Stimulated activated CD4-positive, alpha-beta T cell treated with anti-CD3 and anti-CD28 coated beads, Interleukin-4, amount 100 ng/mL, for 48 hours (primary cell): ENCODE results near the gene SLC35A5.

Experiments
- DNase-seq, 2 donors: peaks; one replicate each; pipeline ENCODE4 v3.0.0-alpha.2; 2020; ENCODE audit warnings: low read depth in 2 of 2

The SLC35A5 gene

DNA sequence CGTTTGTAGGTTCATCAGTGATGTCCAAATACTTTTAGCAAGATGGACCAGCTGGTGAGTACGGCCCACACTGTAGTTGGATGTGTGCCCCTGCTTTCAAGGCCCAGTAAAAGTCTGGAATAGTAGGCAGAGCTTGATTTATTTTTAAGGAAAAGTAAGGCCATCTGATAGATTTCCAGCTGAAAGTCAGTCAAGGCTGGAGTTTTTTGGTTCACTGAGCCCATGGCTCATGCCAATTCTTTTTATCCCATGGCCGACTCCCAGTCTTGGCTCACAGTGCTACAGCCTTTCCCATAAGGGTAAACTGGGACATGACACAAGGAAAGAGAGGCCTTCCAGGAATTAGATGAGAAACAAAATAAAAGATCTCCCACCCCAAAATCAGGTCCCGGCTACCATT is 65.6 kb downstream of the SLC35A5 start:
- no peak for DNase-seq

DNA sequence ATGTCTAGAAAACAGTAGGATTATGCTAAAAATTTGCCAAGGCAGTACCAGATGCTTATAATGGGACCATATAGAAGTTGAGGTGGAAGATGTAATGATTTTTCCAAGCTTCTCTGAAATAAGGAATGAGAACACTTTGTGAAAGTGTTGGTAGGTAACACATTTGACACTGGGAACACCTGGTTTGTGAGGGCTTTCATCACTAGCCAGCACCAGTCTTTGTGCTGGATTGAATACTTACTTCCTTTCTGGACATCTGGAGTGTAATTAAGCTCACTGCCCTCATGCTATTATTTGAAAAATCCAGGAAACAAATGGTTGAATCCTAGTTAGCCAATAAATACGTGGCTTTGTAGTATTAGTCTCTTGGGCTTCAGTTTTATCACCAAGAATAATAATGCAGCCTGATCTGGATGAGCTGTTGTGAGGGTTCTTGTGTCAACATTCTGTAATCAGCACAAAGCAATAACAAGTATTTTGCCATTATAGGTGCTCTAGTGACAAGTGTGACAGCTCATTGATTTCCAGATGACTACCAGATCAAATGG is 66.1 kb downstream of the SLC35A5 start:
- DNase-seq, result no peak

DNA sequence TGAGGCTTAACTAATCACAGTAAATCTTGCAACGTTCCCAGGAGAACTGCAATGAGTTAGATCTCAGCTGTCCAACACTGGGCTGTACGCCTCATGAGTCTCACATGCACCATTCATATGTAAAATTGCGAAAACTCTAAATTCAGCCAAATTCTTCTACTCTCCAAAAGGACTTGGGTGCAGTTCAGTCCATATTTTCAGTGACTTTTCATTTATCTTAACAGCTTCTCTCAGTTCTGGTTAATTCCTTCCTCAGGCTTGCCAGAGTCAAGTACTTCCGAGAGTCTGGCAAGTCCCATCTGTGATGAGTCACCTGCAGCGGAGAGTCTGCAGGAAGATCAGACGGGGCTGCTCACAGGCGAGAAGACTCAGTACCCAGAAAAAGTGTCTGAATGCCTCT is 67.6 kb downstream of the SLC35A5 start:
- no peak for DNase-seq

DNA sequence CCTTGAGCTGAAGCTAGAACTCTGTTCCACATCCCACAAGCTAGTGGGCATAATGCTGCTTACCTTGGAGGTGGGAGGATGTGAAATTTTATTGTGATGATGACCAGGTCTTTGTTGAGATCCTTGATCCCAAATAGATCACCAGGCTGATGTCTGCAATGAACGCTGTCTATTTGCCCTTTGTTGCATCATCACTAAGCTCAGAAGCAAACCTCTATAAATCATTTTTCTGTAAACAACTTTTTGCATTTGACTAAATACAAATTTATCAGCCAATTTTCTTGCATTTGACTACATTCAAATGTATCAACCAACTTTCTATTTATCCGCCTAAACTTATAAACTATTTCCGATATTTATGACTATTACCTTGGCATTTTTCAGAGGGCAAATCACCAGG is 69.4 kb downstream of the SLC35A5 start:
- DNase-seq, result no peak

DNA sequence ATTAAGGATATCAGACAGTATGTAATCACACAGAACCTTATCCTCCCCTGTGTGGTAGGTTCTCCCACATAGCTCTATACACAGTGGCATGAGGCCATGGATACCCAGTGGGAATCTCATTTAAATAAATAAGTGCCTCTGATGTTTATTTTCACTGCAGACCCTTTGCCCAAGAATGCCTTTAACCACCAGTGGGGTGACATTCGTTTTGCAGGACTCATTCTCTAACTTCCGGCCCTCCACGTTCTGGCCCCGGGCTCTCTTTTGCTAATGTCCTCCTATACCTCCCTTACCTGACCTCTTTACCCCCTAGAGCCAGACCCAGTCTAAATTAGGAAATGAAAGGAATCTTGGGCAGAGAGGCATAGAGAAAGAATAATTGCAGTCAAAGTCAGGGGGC is 70.8 kb downstream of the SLC35A5 start:
- DNase-seq, result no peak

DNA sequence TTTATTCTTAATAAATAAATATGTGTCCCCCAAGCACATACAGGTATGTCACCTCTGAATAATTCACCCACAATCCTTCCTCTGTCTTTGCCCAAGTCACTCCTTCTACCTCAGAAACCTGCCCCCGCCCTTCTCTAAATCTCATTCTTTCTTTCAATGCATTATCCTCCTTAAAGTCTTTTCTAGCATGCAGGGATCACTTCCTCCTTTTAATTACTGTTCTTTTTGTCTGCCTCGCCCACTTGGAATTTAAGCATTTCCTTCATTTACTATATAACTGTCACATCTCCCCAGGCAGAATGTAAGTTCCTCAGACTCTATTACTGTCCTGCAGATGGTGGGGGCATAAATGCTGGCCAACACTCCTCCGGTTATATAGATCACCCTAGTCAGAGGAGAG is 71.3 kb downstream of the SLC35A5 start:
- no peak for DNase-seq

DNA sequence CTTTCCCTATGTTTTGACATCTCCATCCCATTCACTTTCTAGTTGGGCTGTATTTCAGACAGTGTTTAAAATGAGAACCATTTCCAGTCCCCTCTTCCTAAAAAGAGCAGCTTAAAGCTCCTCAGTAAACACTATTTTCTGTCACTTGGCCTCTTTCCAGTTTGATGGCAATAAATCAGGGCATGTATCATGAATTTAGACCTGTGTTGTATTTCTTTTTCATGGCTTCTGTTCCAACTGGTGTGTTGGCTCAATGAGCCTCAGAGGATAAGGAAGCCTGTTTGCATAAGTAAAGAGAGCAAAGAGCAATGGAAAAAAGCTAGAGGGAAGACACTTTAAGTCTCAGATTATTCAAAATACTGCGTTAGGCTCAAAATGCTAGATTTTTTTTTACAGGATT is 71.9 kb downstream of the SLC35A5 start:
- no peak for DNase-seq

DNA sequence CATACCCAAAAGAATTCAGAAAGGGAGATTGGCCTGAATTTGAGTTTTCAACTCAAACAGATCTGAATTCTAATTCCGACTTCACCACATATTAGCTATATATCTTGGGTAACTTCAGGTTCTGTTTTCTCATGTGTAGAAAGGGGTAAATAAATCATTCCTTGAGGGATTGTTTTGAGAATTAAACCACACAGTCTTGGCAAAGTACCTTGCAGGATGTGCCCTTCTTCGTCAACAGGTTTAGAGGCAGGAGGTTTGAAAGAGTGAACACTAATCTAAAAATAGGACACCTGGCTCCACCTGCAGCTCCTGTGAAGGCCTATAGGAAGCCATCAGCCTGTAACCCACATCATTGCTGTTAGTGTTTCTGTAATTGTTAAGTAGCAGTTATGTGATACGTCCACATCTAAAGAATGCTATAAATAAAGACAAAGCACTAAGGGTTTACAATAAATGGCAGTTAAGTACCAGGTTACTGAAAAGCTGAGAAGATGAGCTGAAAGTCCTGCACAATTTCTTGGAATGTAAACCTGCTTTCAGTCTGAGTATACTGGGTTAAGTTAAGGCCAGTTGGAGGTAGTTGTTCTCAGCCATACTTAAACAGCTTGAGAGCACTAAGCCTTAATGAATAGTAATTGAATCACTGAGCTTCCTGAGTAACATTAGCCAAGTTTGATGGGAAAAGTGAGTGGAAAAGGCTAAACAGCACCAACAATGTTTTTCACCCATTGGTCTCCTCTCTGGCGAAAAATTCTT is 73.1 kb downstream of the SLC35A5 start:
- DNase-seq, result no peak
